ENCODE results near the gene ABCC12. TPM values are rescaled to one million over a fixed set of nuclear protein-coding genes. Genes with fewer than 3 reads are reported as not detected.

ABCC12 gene
- total RNA-seq, 3 donors from 2014 or later: not detected

DNA sequence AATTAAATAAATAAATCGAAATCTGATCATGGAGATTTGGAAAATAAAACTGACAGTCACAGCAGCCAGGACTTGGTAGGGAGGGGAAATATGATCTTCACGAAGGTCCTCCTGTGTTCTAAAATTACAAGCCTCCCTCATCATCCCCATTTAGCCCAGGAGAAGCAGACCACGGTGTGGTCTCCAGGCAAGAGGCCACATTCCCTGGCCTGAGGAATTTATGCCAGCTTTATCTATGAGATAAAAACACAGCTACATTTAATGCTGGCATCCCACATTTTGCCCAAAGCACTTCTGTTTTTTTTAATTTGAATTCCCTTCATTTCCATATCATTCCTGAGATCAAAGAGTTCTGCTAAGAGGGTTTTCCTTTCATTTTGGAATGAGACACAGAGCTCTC lies 43.2 kb downstream of the ABCC12 start:
- H3K27me3 Mint-ChIP-seq (ENCODE audit: low read depth): peaks cover 3% of the 10 kb centered on the region
- no peaks in the 10 kb centered on the region for H3K4me1 Mint-ChIP-seq (ENCODE audit: low read depth)
- ATAC-seq (no peak), DNase-seq (no peak)
- H3K36me3 Mint-ChIP-seq (ENCODE audit: insufficient read depth): no peaks in the 10 kb centered on the region
- H3K9me3 Mint-ChIP-seq: no peaks in the 10 kb centered on the region
- H3K4me3 Mint-ChIP-seq: no peak overlapping the region

DNA sequence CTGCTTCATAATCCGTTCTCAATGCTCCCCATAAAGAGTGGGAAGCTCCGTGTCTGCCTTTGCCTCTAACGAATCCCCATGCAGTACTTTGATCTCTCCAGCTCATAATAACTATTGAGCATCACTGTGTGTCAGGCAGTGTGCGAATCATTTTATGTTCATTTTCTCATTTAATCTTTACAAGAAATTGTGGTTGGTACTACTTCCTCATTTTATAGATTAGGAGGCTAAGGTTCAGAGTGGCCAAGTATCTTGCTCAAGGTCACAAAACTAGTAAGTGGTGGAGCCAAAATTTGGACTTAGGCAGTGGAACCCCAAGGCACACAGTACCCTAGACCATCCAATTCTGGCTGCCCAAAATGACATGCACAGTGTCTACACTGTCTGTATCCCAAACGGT lies 44.8 kb downstream of the ABCC12 start:
- Mint-ChIP-seq H3K4me3 (no peak overlapping the region), H3K27me3 (ENCODE audit: low read depth) (peaks cover 1% of the 10 kb centered on the region), H3K9me3 (no peaks in the 10 kb centered on the region), H3K4me1 (ENCODE audit: low read depth) (no peaks in the 10 kb centered on the region), H3K36me3 (ENCODE audit: insufficient read depth) (no peaks in the 10 kb centered on the region)
- DNase-seq (no peak), ATAC-seq (no peak)

DNA sequence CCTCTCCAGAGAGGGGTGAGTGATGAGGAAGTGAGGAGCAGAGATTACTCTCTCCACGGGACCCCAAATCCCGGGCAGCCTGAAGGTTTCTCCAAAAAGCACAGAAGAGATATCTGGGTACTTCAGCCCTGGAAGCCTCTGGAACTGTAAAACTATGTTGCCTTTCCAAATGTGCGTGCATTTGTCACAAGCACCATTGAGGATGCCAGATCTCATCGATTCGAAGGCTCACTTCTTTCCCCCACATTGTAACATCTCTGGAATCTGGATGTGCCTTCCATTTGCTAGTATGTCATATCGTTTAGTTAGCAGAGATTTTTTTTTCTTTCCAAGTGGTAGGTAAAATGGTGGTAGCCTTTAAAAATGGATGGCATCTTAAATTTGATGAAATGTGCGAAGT lies 45.8 kb downstream of the ABCC12 start:
- ATAC-seq: no peak
- Mint-ChIP-seq H3K4me3 (no peak overlapping the region), H3K36me3 (ENCODE audit: insufficient read depth) (no peaks in the 10 kb centered on the region), H3K4me1 (ENCODE audit: low read depth) (no peaks in the 10 kb centered on the region), H3K9me3 (no peaks in the 10 kb centered on the region), H3K27me3 (ENCODE audit: low read depth) (no peaks in the 10 kb centered on the region)
- DNase-seq: no peak

DNA sequence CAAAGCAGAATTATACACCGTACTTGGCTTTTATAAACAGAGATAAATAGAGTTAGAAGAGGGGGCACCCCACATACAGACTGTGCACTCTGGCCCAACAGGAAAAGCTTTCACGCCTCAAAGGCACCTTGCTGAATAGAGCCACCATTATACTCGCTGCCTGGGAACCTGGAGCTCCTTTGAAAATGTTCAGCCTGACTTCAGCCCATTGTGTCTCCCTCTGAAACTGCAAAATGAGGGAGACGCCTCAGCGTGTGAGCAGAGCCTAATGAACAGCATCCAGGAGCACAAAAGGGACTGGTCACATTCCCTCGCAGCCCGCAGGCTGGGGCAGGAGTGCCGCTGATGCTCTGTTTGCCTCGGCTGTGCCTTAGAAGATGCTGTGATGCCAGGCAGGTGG lies 46.3 kb downstream of the ABCC12 start:
- no peak for DNase-seq
- no peak for ATAC-seq
- no peak overlapping the region for H3K4me3 Mint-ChIP-seq
- no peaks in the 10 kb centered on the region for H3K36me3 Mint-ChIP-seq (ENCODE audit: insufficient read depth)
- H3K9me3 Mint-ChIP-seq: no peaks in the 10 kb centered on the region
- H3K27me3 Mint-ChIP-seq (ENCODE audit: low read depth): no peaks in the 10 kb centered on the region
- H3K4me1 Mint-ChIP-seq (ENCODE audit: low read depth): no peaks in the 10 kb centered on the region

DNA sequence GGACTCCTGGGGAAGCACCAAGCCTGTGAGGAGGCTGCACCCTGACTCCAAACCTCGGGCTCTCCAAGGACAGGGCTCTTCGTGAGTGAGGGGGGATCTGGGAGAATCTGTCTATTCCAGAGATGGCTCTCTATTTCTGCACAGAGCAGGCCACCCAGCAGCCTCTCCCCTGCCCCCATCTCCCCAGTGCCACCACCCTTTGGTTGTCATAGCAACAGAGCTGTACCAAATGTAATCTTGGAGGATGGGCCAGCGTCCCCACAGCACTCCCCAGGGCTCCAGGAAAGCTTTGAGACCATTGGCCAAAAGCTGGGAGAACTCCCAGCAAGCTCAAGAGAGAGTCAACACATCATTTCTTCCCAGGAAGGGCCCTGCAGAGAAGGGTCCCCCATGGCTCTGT lies 49.3 kb downstream of the ABCC12 start:
- ATAC-seq (no peak), DNase-seq (no peak)
- no peaks in the 10 kb centered on the region for H3K36me3 Mint-ChIP-seq (ENCODE audit: insufficient read depth)
- peaks cover 13% of the 10 kb centered on the region for H3K27me3 Mint-ChIP-seq (ENCODE audit: low read depth)
- H3K9me3 Mint-ChIP-seq: no peaks in the 10 kb centered on the region
- H3K4me3 Mint-ChIP-seq: no peak overlapping the region
- H3K4me1 Mint-ChIP-seq (ENCODE audit: low read depth): peaks cover 5% of the 10 kb centered on the region

Other genes starting within 250 kb of the ABCC12 start
- gene LONP2, start 88.3 kb upstream of the ABCC12 start, total RNA-seq: 10 to 100 TPM; 50.5 to 57.6 (median 53.1) TPM
- under 1 TPM; 0.05 to 0.08 (median 0.08) TPM for gene ABCC11, start 91.5 kb upstream of the ABCC12 start, total RNA-seq
- 10 to 100 TPM in 2 of 3 donors, 1 to 10 TPM in 1; 10.0 to 12.2 (median 10.4) TPM for gene SIAH1, start 229.4 kb upstream of the ABCC12 start, total RNA-seq

All from activated T-cell treated with anti-CD3 and anti-CD28 coated beads, Interleukin-2, amount 50 U/mL, for 4 hours (primary cell).